HepG2 (cell line): ENCODE measurements around the gene GNG3. TPM values are rescaled to one million over a fixed set of nuclear protein-coding genes. Genes with fewer than 3 reads are reported as not detected.

Experiments used
- CEBPG ChIP-seq: IDR thresholded peaks from 2 replicates; pipeline ENCODE4 v1.6.1; 2016
- CHD4 ChIP-seq: fragments of 200-600 bp; sonication (generic); IDR thresholded peaks from 2 replicates; pipeline ENCODE4 v1.7.0; 2017; ENCODE audit warnings: mild to moderate bottlenecking, low read length, borderline replicate concordance
- KDM6A ChIP-seq: IDR thresholded peaks from 2 replicates; pipeline ENCODE4 v1.6.1; 2016; ENCODE audit warnings: low read depth
- KIAA2018 ChIP-seq: sonication (generic); formaldehyde crosslinking; IDR thresholded peaks from 2 replicates; pipeline ENCODE4 v1.5.0; 2020; ENCODE audit warnings: mild to moderate bottlenecking, missing genetic modification reagents, borderline replicate concordance
- MIER3 ChIP-seq: IDR thresholded peaks from 2 replicates; pipeline ENCODE4 v1.6.1; 2016; ENCODE audit warnings: missing compliant biosample characterization, borderline replicate concordance
- MXD3 ChIP-seq: IDR thresholded peaks from 2 replicates; pipeline ENCODE4 v1.6.1; 2016; ENCODE audit warnings: mild to moderate bottlenecking, missing biosample characterization, missing genetic modification reagents
- MXD4 ChIP-seq: IDR thresholded peaks from 2 replicates; pipeline ENCODE4 v1.6.1; 2016; ENCODE audit warnings: mild to moderate bottlenecking, missing biosample characterization, missing genetic modification reagents
- ZNF407 ChIP-seq: sonication (generic); formaldehyde crosslinking; IDR thresholded peaks from one replicate; pipeline ENCODE4 v1.5.1; 2020; ENCODE audit warnings: mild to moderate bottlenecking, missing genetic modification reagents; ENCODE audit errors: not compliant biosample characterization
- ZNF557 ChIP-seq: sonication (generic); formaldehyde crosslinking; IDR thresholded peaks from 2 replicates; pipeline ENCODE4 v1.4.0; 2020; ENCODE audit warnings: missing genetic modification reagents
- ZNF777 ChIP-seq: sonication (generic); formaldehyde crosslinking; IDR thresholded peaks from 2 replicates; pipeline ENCODE4 v1.4.0; 2020; ENCODE audit warnings: missing genetic modification reagents
- ZNF788 ChIP-seq: sonication (generic); formaldehyde crosslinking; IDR thresholded peaks from 2 replicates; pipeline ENCODE4 v1.5.0; 2020; ENCODE audit warnings: mild to moderate bottlenecking, missing genetic modification reagents, borderline replicate concordance
- polyA plus RNA-seq, 8 experiments: library from polyadenylated mRNA; depleted of rRNA in 3 of 8; stranded (reverse) in 7 of 8; unstranded in 1 of 8; fragments of >200 nt; fragmentation: Illumina TruSeq in 4 of 8; extraction: Trizol in 4 of 8; gene quantifications; 2 replicates each; pipeline versions ENCODE4 v1.2.1 to v1.2.3, GENCODE V29; 2011 to 2016; ENCODE audit warnings: low read depth in 4 of 8, missing spikeins in 1 of 8, mixed read lengths in 1 of 8; ENCODE audit not compliant: insufficient read depth in 1 of 8
- total RNA-seq, 5 experiments: library from RNA; depleted of rRNA; stranded (reverse); fragments of >200 nt; fragmentation: Illumina TruSeq; extraction: Trizol; gene quantifications; 2 replicates each; pipeline ENCODE4 v1.2.3, GENCODE V29; 2016; ENCODE audit warnings: low read depth in 1 of 5

The GNG3 gene
- total and polyA plus RNA-seq, 2 of the 13 experiments (the other 11 are each of a cell fraction or from before 2014, with no cell fraction given) = not detected

GRCh38 chr11:62728171-62728988 is 20.9 kb downstream of the GNG3 start, which contains the start of gene TTC9C (continued):
- no peak for TF ChIP-seq ZNF407 (CRISPR knock-in tag)
- no peak for TF ChIP-seq ZNF788 (CRISPR knock-in tag)
- TF ChIP-seq ZNF557 (CRISPR knock-in tag) = no peak
- TF ChIP-seq KDM6A (CRISPR knock-in tag) = no peak
- TF ChIP-seq CHD4 = peak; percentile 77; the same call in 1 of the 2 replicates
- no peak for TF ChIP-seq KIAA2018 (CRISPR knock-in tag)
- TF ChIP-seq ZNF777 (CRISPR knock-in tag) = no peak
- no peak for TF ChIP-seq MIER3
- no peak; the same call in 1 of the 2 replicates for TF ChIP-seq MXD3 (CRISPR knock-in tag)
- TF ChIP-seq MXD4 (CRISPR knock-in tag) = no peak; the same call in 1 of the 2 replicates
- TF ChIP-seq CEBPG (CRISPR knock-in tag) = no peak; the same call in 1 of the 2 replicates
